SH-SY5Y (cell line): ENCODE results near the gene TMEM51.

Source experiments
- GATA2 ChIP-seq: IDR thresholded peaks from 2 replicates; pipeline ENCODE4 v1.6.1; 2011; ENCODE audit warnings: mild to moderate bottlenecking, low read depth, low read length
- GATA3 ChIP-seq: IDR thresholded peaks from 2 replicates; pipeline ENCODE4 v1.6.1; 2011; ENCODE audit warnings: low read depth, mild to moderate bottlenecking, low read length, moderate library complexity

Gene TMEM51

GRCh38 chr1:15254559-15254958 lies 101.0 kb downstream of the TMEM51 start:
- no peak for TF ChIP-seq GATA3
- TF ChIP-seq GATA2 = no peak

- TF ChIP-seq GATA3 = no peak
- TF ChIP-seq GATA2 = no peak
These were observed 102.1 kb downstream of the TMEM51 start for GRCh38 chr1:15255582-15256149.

- TF ChIP-seq GATA3 = no peak
- no peak for TF ChIP-seq GATA2
These were observed 103.0 kb downstream of the TMEM51 start for GRCh38 chr1:15256584-15256983.

- TF ChIP-seq GATA2 (no peak), GATA3 (no peak)
These were observed 103.8 kb downstream of the TMEM51 start for GRCh38 chr1:15257309-15257708.

- no peak for TF ChIP-seq GATA2
- no peak for TF ChIP-seq GATA3
These were observed 105.5 kb downstream of the TMEM51 start for GRCh38 chr1:15258833-15259621.

- TF ChIP-seq GATA3 = no peak
These were observed 106.1 kb downstream of the TMEM51 start for GRCh38 chr1:15259622-15260007.

- no peak for TF ChIP-seq GATA2
- TF ChIP-seq GATA3 = no peak
These were observed 107.0 kb downstream of the TMEM51 start for GRCh38 chr1:15260418-15261154.

GRCh38 chr1:15261155-15262002 lies 107.8 kb downstream of the TMEM51 start:
- TF ChIP-seq GATA3 = no peak
- TF ChIP-seq GATA2 = no peak

GRCh38 chr1:15262003-15262377 lies 108.4 kb downstream of the TMEM51 start:
- TF ChIP-seq GATA3 = no peak
- no peak for TF ChIP-seq GATA2

GRCh38 chr1:15262706-15263105 lies 109.2 kb downstream of the TMEM51 start:
- no peak for TF ChIP-seq GATA2
- TF ChIP-seq GATA3 = no peak

GRCh38 chr1:15264769-15265168 lies 111.2 kb downstream of the TMEM51 start:
- TF ChIP-seq GATA3 (no peak), GATA2 (no peak)
